K562 (cell line): Measurements from ENCODE around the gene BEST2. TPM values are rescaled to one million over a fixed set of nuclear protein-coding genes. Genes with fewer than 3 reads are reported as not detected.
A peak's percentile ranks its signal among the peaks of the same experiment; 100 is the strongest.

Experiments used
- EGR1 ChIP-seq: fragments of 450-650 bp; conservative IDR thresholded peaks from 2 replicates; pipeline ENCODE4 v1.6.1; 2017; ENCODE audit warnings: mild to moderate bottlenecking
- FIP1L1 ChIP-seq: fragments of 200-400 bp; formaldehyde crosslinking; IDR thresholded peaks from 2 replicates; pipeline ENCODE4 v1.6.1; 2018; ENCODE audit warnings: mild to moderate bottlenecking, low read depth, low read length; ENCODE audit not compliant: poor library complexity, severe bottlenecking
- HNRNPUL1 ChIP-seq: fragments of 200-400 bp; formaldehyde crosslinking; IDR thresholded peaks from 2 replicates; pipeline ENCODE4 v1.6.1; 2017; ENCODE audit warnings: low read length
- MAFG ChIP-seq: fragments of 450-650 bp; conservative IDR thresholded peaks from 2 replicates; pipeline ENCODE4 v1.6.1; 2016; ENCODE audit warnings: missing genetic modification characterization, missing compliant biosample characterization
- MBD2 ChIP-seq: sonication (generic); IDR thresholded peaks from 2 replicates; pipeline ENCODE4 v1.6.1; 2016; ENCODE audit warnings: low read depth, borderline replicate concordance
- NR2C1 ChIP-seq, 2 experiments: fragments of 450-650 bp; IDR thresholded peaks; 2 replicates each; pipeline ENCODE4 v1.6.1; 2017; ENCODE audit warnings: mild to moderate bottlenecking in 2 of 2, antibody characterized with exemption in 1 of 2, inconsistent platforms in 1 of 2, missing compliant biosample characterization in 1 of 2, missing genetic modification characterization in 1 of 2
- PKNOX1 ChIP-seq: fragments of 450-650 bp; IDR thresholded peaks from 2 replicates; pipeline ENCODE4 v1.6.1; 2016
- PRMT5 ChIP-seq: sonication (generic); formaldehyde crosslinking; IDR thresholded peaks from 2 replicates; pipeline ENCODE4 v1.5.0; 2020; ENCODE audit warnings: missing genetic modification reagents
- SRSF3 ChIP-seq: fragments of 200-400 bp; formaldehyde crosslinking; IDR thresholded peaks from 2 replicates; pipeline ENCODE4 v1.6.1; 2016; ENCODE audit warnings: mild to moderate bottlenecking, low read length, moderate library complexity; ENCODE audit not compliant: insufficient read depth
- TAF9B ChIP-seq: fragments of 450-650 bp; IDR thresholded peaks from 2 replicates; pipeline ENCODE4 v1.6.1; 2018; ENCODE audit warnings: mild to moderate bottlenecking; ENCODE audit not compliant: partially characterized antibody
- ZNF384 ChIP-seq: IDR thresholded peaks from 2 replicates; pipeline ENCODE4 v1.6.1; 2012; ENCODE audit warnings: low read depth, low read length, improper control_type of control experiment
- ZNF407 ChIP-seq: fragments of 450-650 bp; IDR thresholded peaks from 2 replicates; pipeline ENCODE4 v1.6.1; 2016; ENCODE audit warnings: low read depth
- ZNF764 ChIP-seq: fragments of 250-450 bp; sonication (Bioruptor Pico); IDR thresholded peaks from 2 replicates; pipeline ENCODE4 v1.4.0; 2020; ENCODE audit warnings: low read depth, mild to moderate bottlenecking, moderate library complexity
- ZZZ3 ChIP-seq: fragments of 450-650 bp; IDR thresholded peaks from 2 replicates; pipeline ENCODE4 v1.6.1; 2016; ENCODE audit warnings: antibody characterized with exemption, mild to moderate bottlenecking, moderate library complexity
- polyA plus RNA-seq, 8 experiments: library from polyadenylated mRNA; depleted of rRNA in 4 of 8; stranded (reverse) in 5 of 8; unstranded in 3 of 8; fragments of >200 nt; fragmentation: Nextera tagmentation in 2 of 8; fragmentation: Illumina TruSeq in 1 of 8; extraction: Ambion mirVana in 2 of 8; extraction: Trizol in 1 of 8; gene quantifications; 2 replicates each; pipeline versions ENCODE4 v1.2.1 to v1.2.3, GENCODE V29; 2011 to 2014; ENCODE audit warnings: inconsistent platforms in 1 of 8, missing spikeins in 1 of 8
- total RNA-seq, 7 experiments: library from RNA; depleted of rRNA in 6 of 7; stranded (reverse); fragments of >200 nt in 6 of 7; fragmentation: Illumina TruSeq in 2 of 7; extraction: Trizol in 2 of 7; gene quantifications; 2 replicates each; pipeline versions ENCODE4 v1.2.1 to v1.2.3, GENCODE V29; 2011 to 2021; ENCODE audit warnings: low replicate concordance in 1 of 7
- TF ChIP-seq, protein P1 (sequence below): sonication (generic); formaldehyde crosslinking; IDR thresholded peaks from 2 replicates; pipeline ENCODE4 v1.9.0; 2022; ENCODE audit warnings: mild to moderate bottlenecking, missing genetic modification reagents
- TF ChIP-seq, protein P2 (sequence below): fragments of 450-650 bp; IDR thresholded peaks from 2 replicates; pipeline ENCODE4 v1.6.1; 2018; ENCODE audit not compliant: partially characterized antibody

BEST2 gene
- total and polyA plus RNA-seq, 9 of the 15 experiments (the other 6 are each of a cell fraction or from before 2014, with no cell fraction given): not detected

GRCh38 chr19:12703046-12703445, 48.5 kb upstream of the BEST2 start (continued):
- TF ChIP-seq, protein P1, sequence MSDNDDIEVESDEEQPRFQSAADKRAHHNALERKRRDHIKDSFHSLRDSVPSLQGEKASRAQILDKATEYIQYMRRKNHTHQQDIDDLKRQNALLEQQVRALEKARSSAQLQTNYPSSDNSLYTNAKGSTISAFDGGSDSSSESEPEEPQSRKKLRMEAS: no peak
- no peak for TF ChIP-seq SRSF3
- no peak for TF ChIP-seq MAFG (tag)
- no peak for TF ChIP-seq HNRNPUL1
- TF ChIP-seq, protein P2, sequence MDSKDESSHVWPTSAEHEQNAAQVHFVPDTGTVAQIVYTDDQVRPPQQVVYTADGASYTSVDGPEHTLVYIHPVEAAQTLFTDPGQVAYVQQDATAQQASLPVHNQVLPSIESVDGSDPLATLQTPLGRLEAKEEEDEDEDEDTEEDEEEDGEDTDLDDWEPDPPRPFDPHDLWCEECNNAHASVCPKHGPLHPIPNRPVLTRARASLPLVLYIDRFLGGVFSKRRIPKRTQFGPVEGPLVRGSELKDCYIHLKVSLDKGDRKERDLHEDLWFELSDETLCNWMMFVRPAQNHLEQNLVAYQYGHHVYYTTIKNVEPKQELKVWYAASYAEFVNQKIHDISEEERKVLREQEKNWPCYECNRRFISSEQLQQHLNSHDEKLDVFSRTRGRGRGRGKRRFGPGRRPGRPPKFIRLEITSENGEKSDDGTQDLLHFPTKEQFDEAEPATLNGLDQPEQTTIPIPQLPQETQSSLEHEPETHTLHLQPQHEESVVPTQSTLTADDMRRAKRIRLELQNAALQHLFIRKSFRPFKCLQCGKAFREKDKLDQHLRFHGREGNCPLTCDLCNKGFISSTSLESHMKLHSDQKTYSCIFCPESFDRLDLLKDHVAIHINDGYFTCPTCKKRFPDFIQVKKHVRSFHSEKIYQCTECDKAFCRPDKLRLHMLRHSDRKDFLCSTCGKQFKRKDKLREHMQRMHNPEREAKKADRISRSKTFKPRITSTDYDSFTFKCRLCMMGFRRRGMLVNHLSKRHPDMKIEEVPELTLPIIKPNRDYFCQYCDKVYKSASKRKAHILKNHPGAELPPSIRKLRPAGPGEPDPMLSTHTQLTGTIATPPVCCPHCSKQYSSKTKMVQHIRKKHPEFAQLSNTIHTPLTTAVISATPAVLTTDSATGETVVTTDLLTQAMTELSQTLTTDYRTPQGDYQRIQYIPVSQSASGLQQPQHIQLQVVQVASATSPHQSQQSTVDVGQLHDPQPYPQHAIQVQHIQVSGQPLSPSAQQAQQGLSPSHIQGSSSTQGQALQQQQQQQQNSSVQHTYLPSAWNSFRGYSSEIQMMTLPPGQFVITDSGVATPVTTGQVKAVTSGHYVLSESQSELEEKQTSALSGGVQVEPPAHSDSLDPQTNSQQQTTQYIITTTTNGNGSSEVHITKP: peak; percentile 91
- TF ChIP-seq PKNOX1: peak; percentile 93
- no peak for TF ChIP-seq ZNF407
- peak; percentile 72; the same call in 1 of the 2 replicates for TF ChIP-seq MBD2
- TF ChIP-seq ZNF384: peak; percentile 48; the same call in 1 of the 2 replicates
- no peak for TF ChIP-seq TAF9B
- no peak for TF ChIP-seq PRMT5 (CRISPR knock-in tag)
- TF ChIP-seq ZNF764 (CRISPR knock-in tag): no peak
- no peak for TF ChIP-seq EGR1
- TF ChIP-seq NR2C1 (IDR thresholded peaks at IDR 0.05): no peak
- no peak for TF ChIP-seq NR2C1 (tag; IDR thresholded peaks at IDR 0.05)
- no peak for TF ChIP-seq ZZZ3
- no peak for TF ChIP-seq FIP1L1
